Lung (tissue), 12 donors: ENCODE measurements around the gene USP27X. TPM values are rescaled to one million over a fixed set of nuclear protein-coding genes. Genes with fewer than 3 reads are reported as not detected.

ENCODE experiments used
- ATAC-seq: fragments of 200-7000 bp; cut with Tn5 transposase; one replicate; pipeline ENCODE4 v1.9.1; 2020; ENCODE audit warnings: moderate number of reproducible peaks; ENCODE audit not compliant: insufficient read depth, low FRiP score
- DNase-seq, 3 donors: peaks; one replicate each; pipeline ENCODE4 v3.0.0-alpha.2; 2013 to 2017
- H3K27ac ChIP-seq, 2 donors: one replicate each; pipeline ENCODE4 v1.5.1; 2013; ENCODE audit warnings: mild to moderate bottlenecking in 2 of 2, moderate library complexity in 2 of 2, control low read depth in 1 of 2, inconsistent platforms in 1 of 2, low read depth in 1 of 2, low read length in 1 of 2
- H3K27me3 ChIP-seq, 3 donors: one replicate each; pipeline ENCODE4 v1.5.1; 2013; ENCODE audit warnings: low read length in 2 of 3; ENCODE audit not compliant: control insufficient read depth in 3 of 3, insufficient read depth in 3 of 3
- H3K36me3 ChIP-seq, 4 donors: one replicate each; pipeline ENCODE4 v1.5.1; 2013; ENCODE audit warnings: low read length in 4 of 4, mild to moderate bottlenecking in 1 of 4, moderate library complexity in 1 of 4; ENCODE audit not compliant: control insufficient read depth in 4 of 4, insufficient read depth in 4 of 4
- H3K4me1 ChIP-seq, 5 donors: one replicate each; pipeline ENCODE4 v1.5.1; 2013; ENCODE audit warnings: low read length in 5 of 5, mild to moderate bottlenecking in 2 of 5, moderate library complexity in 1 of 5; ENCODE audit not compliant: control insufficient read depth in 5 of 5, insufficient read depth in 5 of 5
- H3K4me3 ChIP-seq: one replicate; pipeline ENCODE4 v1.5.1; 2013; ENCODE audit warnings: mild to moderate bottlenecking, control low read depth, moderate library complexity
- H3K9ac ChIP-seq, 2 donors: one replicate each; pipeline ENCODE4 v1.5.1; 2013; ENCODE audit warnings: low read length in 2 of 2, control low read depth in 1 of 2; ENCODE audit not compliant: insufficient read depth in 1 of 2
- H3K9me3 ChIP-seq, 4 donors: one replicate each; pipeline ENCODE4 v1.5.1; 2013; ENCODE audit warnings: low read length in 3 of 4, mild to moderate bottlenecking in 1 of 4, moderate library complexity in 1 of 4; ENCODE audit not compliant: control insufficient read depth in 4 of 4, insufficient read depth in 3 of 4
- CTCF ChIP-seq: IDR thresholded peaks from 2 replicates; pipeline ENCODE4 v1.5.1; 2012; ENCODE audit warnings: mild to moderate bottlenecking; ENCODE audit errors: control extremely low read depth, extremely low read depth
- WGBS, 2 donors: extraction: QIAGEN DNeasy Blood & Tissue Kit; methylation state at CpG; one replicate each; pipeline ENCODE4 v1.1.7; 2013; 5-methylcytosine and 5-hydroxymethylcytosine counted together
- polyA plus RNA-seq, 2 donors: library from polyadenylated mRNA; stranded (reverse); fragments of 200-250 nt; gene quantifications; one replicate each; pipeline ENCODE4 v1.2.1, GENCODE V29; 2013
- total RNA-seq, 2 donors: library from RNA; depleted of rRNA in 1 of 2; stranded (reverse); fragments of >200 nt in 1 of 2; gene quantifications; one replicate each; pipeline ENCODE4 v1.2.1, GENCODE V29; 2014 to 2021
- donor health status: control.
- donor health status: control.
- donor health status: Bipolar disorder and iron deficiency.
- donor health status: healthy.
- donor health status: DM: yes; HTN: yes; CAD: no.

USP27X gene
- total and polyA plus RNA-seq, 4 donors: 2.0 to 5.0 (median 3.9) TPM

GRCh38 chrX:49930039-49930438 lies 50.8 kb downstream of the USP27X start:
- peaks cover 0 to 3% (median 0%) of the 10 kb centered on the region in 5 donors for H3K4me1 ChIP-seq
- peak in 1 of 3 donors; percentile 23 for DNase-seq
- peaks cover 0 to 2% (median 0%) of the 10 kb centered on the region in 4 donors for H3K36me3 ChIP-seq
- no peak for TF ChIP-seq CTCF
- 55 to 100% methylated on average over 1 of the region's 1 CpG for WGBS, 2 donors
- no peak overlapping the region for H3K4me3 ChIP-seq
- H3K27ac ChIP-seq: no peak overlapping the region
- peaks cover 0 to 11% (median 0%) of the 10 kb centered on the region in 3 donors for H3K27me3 ChIP-seq
- ATAC-seq: no peak
- H3K9ac ChIP-seq: no peak overlapping the region
- H3K9me3 ChIP-seq: peaks cover 0 to under 1% (median 0%) of the 10 kb centered on the region in 4 donors

Other genes with a start within 250 kb of the USP27X start
- not detected for gene PAGE1, start 183.5 kb upstream of the USP27X start, total RNA-seq
- not detected for gene PAGE1, start 183.5 kb upstream of the USP27X start, polyA plus RNA-seq
- not detected for gene PAGE4, start 50.2 kb upstream of the USP27X start, total RNA-seq
- not detected for gene PAGE4, start 50.2 kb upstream of the USP27X start, polyA plus RNA-seq
- gene CLCN5, start 43.1 kb downstream of the USP27X start, total RNA-seq: 10 to 100 TPM; 12.0 to 18.5 TPM
- 1 to 10 TPM; 2.7 to 2.9 TPM for gene CLCN5, start 43.1 kb downstream of the USP27X start, polyA plus RNA-seq